Measurements from ENCODE around the gene TMEM95. TPM values are rescaled to one million over a fixed set of nuclear protein-coding genes. Genes with fewer than 3 reads are reported as not detected.

Gene TMEM95
- total and polyA plus RNA-seq, 2 donors from 2014 or later, result not detected

DNA sequence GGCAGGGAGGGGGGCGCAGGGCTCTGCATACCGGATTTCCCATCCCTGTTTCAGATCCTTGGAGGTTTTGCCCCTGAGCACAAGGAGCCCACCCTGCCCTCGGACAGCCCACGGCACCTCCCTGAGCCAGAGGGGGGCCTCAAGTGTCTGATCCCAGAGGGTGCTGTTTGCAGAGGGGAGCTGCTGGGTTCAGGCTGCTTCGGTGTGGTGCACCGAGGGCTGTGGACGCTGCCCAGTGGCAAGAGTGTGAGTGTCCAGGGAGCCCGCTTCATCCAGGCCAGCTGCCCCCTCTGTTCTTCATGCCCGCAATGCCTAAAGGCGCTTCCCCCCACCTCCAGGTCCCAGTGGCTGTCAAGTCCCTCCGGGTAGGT is 28.4 kb downstream of the TMEM95 start:
- Histone ChIP-seq H3K36me3 (ENCODE audit: control insufficient read depth in 2 of 3, insufficient read depth in 3 of 3, low read length in 3 of 3) (no peaks in the 10 kb centered on the region), H3K27me3 (ENCODE audit: control insufficient read depth, insufficient read depth, low read length) (peaks cover 5% of the 10 kb centered on the region), H3K27ac (ENCODE audit: low read depth in 2 of 2, low read length in 2 of 2) (no peak overlapping the region), H3K4me3 (ENCODE audit: low read length in 3 of 3) (peak overlapping the region in 1 of 3 donors; percentile 41), H3K9ac (ENCODE audit: low read length in 3 of 3) (no peak overlapping the region), H3K4me1 (ENCODE audit: control insufficient read depth in 2 of 3, insufficient read depth in 2 of 3, low read depth in 1 of 3, low read length in 3 of 3) (peaks cover 0 to 17% (median 10%) of the 10 kb centered on the region in 3 donors), H3K9me3 (ENCODE audit: control insufficient read depth in 2 of 3, insufficient read depth in 1 of 3, low read length in 3 of 3) (no peaks in the 10 kb centered on the region)
- TF ChIP-seq, protein P1, sequence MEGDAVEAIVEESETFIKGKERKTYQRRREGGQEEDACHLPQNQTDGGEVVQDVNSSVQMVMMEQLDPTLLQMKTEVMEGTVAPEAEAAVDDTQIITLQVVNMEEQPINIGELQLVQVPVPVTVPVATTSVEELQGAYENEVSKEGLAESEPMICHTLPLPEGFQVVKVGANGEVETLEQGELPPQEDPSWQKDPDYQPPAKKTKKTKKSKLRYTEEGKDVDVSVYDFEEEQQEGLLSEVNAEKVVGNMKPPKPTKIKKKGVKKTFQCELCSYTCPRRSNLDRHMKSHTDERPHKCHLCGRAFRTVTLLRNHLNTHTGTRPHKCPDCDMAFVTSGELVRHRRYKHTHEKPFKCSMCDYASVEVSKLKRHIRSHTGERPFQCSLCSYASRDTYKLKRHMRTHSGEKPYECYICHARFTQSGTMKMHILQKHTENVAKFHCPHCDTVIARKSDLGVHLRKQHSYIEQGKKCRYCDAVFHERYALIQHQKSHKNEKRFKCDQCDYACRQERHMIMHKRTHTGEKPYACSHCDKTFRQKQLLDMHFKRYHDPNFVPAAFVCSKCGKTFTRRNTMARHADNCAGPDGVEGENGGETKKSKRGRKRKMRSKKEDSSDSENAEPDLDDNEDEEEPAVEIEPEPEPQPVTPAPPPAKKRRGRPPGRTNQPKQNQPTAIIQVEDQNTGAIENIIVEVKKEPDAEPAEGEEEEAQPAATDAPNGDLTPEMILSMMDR (IDR thresholded peaks at IDR 0.05; ENCODE audit: borderline replicate concordance, extremely low read depth, insufficient read depth), result no peak
- intact Hi-C loops (cut with DNase I), result no loop called here
- DNase-seq (no peak), FAIRE-seq (no peak)

DNA sequence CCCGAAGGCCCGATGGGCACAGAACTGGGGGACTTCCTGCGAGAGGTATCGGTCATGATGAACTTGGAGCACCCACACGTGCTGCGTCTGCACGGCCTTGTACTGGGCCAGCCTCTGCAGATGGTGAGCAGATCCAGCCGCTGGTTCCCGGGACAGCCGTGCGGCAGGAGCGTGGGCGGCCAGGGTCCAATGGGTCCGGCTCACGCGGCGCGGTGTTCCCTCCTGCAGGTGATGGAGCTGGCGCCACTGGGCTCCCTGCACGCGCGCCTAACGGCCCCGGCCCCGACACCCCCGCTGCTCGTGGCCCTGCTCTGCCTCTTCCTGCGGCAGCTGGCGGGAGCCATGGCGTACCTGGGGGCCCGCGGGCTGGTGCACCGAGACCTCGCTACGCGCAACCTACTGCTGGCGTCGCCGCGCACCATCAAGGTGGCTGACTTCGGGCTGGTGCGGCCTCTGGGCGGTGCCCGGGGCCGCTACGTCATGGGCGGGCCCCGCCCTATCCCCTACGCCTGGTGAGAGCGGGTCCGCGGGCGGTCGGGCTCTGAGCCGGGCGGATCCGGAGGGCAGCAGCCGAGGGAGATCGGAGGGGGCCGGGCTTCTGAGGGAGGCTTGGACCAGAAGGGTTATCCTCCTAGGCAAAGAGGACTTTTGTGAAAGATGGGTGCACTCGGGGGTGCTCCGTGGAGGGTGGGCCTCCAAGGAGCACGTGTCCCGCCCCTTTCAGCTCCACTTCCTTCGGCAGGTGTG is 29.0 kb downstream of the TMEM95 start:
- no peaks in the 10 kb centered on the region for H3K9me3 ChIP-seq (ENCODE audit: control insufficient read depth in 2 of 3, insufficient read depth in 1 of 3, low read length in 3 of 3)
- peak overlapping the region in 1 of 2 donors; percentile 24 for H3K27ac ChIP-seq (ENCODE audit: low read depth in 2 of 2, low read length in 2 of 2)
- DNase-seq, result peak; percentile 78 to 86 (median 82)
- peaks cover 0 to 17% (median 10%) of the 10 kb centered on the region in 3 donors for H3K4me1 ChIP-seq (ENCODE audit: control insufficient read depth in 2 of 3, insufficient read depth in 2 of 3, low read depth in 1 of 3, low read length in 3 of 3)
- H3K36me3 ChIP-seq (ENCODE audit: control insufficient read depth in 2 of 3, insufficient read depth in 3 of 3, low read length in 3 of 3), result peaks cover 0 to 3% (median 0%) of the 10 kb centered on the region in 3 donors
- no peak for FAIRE-seq
- H3K4me3 ChIP-seq (ENCODE audit: low read length in 3 of 3), result peak overlapping the region in 1 of 3 donors; percentile 41
- H3K9ac ChIP-seq (ENCODE audit: low read length in 3 of 3), result peak overlapping the region in 1 of 3 donors; percentile 19
- intact Hi-C loops (cut with DNase I), result no loop called here
- H3K27me3 ChIP-seq (ENCODE audit: control insufficient read depth, insufficient read depth, low read length), result peaks cover 5% of the 10 kb centered on the region
- TF ChIP-seq, protein P1 (IDR thresholded peaks at IDR 0.05; ENCODE audit: borderline replicate concordance, extremely low read depth, insufficient read depth), result no peak

DNA sequence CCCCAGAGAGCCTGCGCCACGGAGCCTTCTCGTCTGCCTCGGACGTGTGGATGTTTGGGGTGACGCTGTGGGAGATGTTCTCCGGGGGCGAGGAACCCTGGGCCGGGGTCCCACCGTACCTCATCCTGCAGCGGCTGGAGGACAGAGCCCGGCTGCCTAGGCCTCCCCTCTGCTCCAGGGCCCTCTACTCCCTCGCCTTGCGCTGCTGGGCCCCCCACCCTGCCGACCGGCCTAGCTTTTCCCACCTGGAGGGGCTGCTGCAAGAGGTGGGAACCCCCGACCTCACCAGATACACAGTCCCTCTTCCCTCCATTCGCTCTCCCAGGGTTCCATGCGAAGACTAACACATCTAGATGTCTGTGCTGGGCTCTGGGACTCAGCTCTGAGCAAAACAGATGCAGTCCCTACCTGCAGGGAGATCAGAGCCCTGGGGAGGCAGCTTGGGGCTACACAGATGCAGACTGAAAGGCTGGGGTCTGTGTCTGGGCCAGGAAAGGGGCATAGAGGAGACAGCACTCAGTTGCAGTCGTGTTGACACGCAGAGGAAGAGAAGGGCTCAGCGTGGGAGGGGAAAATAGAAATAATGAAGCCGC is 29.6 kb downstream of the TMEM95 start:
- intact Hi-C loops (cut with DNase I), result no loop called here
- TF ChIP-seq, protein P1 (IDR thresholded peaks at IDR 0.05; ENCODE audit: borderline replicate concordance, extremely low read depth, insufficient read depth), result no peak
- peaks cover 0 to 17% (median 10%) of the 10 kb centered on the region in 3 donors for H3K4me1 ChIP-seq (ENCODE audit: control insufficient read depth in 2 of 3, insufficient read depth in 2 of 3, low read depth in 1 of 3, low read length in 3 of 3)
- no peak overlapping the region for H3K9ac ChIP-seq (ENCODE audit: low read length in 3 of 3)
- peak overlapping the region in 1 of 2 donors; percentile 24 for H3K27ac ChIP-seq (ENCODE audit: low read depth in 2 of 2, low read length in 2 of 2)
- H3K4me3 ChIP-seq (ENCODE audit: low read length in 3 of 3), result peak overlapping the region in 1 of 3 donors; percentile 41
- H3K27me3 ChIP-seq (ENCODE audit: control insufficient read depth, insufficient read depth, low read length), result peaks cover 5% of the 10 kb centered on the region
- no peaks in the 10 kb centered on the region for H3K9me3 ChIP-seq (ENCODE audit: control insufficient read depth in 2 of 3, insufficient read depth in 1 of 3, low read length in 3 of 3)
- FAIRE-seq, result no peak
- DNase-seq, result no peak
- peaks cover 0 to 4% (median 3%) of the 10 kb centered on the region in 3 donors for H3K36me3 ChIP-seq (ENCODE audit: control insufficient read depth in 2 of 3, insufficient read depth in 3 of 3, low read length in 3 of 3)

All from kidney (tissue), 14 donors.